HG03280 (cell line): ENCODE data around the gene GOLT1B.
"Not testable (repeated sequence)": the region's sequence is repeated elsewhere in the genome, so short reads cannot be mapped to it uniquely, and the experiment has no call there.

Experiments used
- ATAC-seq: cut with Tn5 transposase; IDR thresholded peaks from one replicate; pipeline ENCODE4 v1.9.1; 2021; ENCODE audit warnings: mild to moderate bottlenecking, moderate library complexity; ENCODE audit not compliant: unreplicated experiment

The GOLT1B gene

GRCh38 chr12:21501258-21502163 is at the start of gene GOLT1B, which contains the start of gene RECQL:
TSS of gene GOLT1B (plus strand) at chr12:21501789. CDS start at chr12:21501924, 135 bp downstream.
TSS of gene RECQL (minus strand) at chr12:21501635. CDS start at chr12:21499570, 2,065 bp downstream.
- ATAC-seq: peak; percentile 99

- ATAC-seq: peak; percentile 63
Observed at GRCh38 chr12:21453312-21453852, 48.2 kb upstream of the GOLT1B start.

- ATAC-seq: no peak
Observed at GRCh38 chr12:21456291-21456780, 45.3 kb upstream of the GOLT1B start.

GRCh38 chr12:21459474-21459873 is 42.1 kb upstream of the GOLT1B start:
- no peak for ATAC-seq

DNA sequence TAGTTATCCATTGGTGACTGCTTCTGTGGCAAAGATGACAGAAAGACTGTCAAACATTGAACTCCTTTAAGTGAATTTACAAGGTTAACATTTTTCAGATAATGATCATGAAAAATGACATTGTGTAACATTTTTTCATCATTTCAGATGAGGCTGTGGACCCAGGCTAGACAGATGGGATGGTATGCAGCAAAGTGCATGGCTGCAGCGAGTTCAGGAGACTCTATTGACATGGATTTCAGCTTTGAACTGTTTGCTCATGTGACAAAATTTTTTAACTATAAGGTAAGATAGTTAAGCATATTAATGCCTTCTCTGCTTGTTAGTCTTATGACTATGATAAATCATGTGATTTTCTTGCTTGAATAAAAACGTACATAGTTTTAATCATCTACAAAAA is 34.3 kb upstream of the GOLT1B start:
- ATAC-seq: not testable (repeated sequence)

DNA sequence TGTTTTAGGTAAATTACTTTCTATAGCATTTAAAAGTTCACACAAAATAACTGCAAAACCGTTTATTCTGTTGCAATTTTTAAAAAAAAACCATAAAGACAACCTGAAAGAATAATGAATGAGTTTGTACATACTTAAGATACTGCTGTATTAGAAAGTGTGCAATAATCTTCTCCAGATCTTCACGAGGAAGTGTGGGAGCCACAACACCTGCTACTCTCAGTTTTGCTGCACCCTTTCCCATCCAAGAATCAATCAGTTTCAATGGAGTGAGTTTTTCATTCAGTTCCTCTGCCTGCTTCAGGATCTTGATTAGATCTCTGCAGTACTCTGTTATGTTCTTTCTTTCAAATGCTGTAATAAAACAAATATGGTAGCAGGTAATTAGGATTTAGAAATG is 30.3 kb upstream of the GOLT1B start:
- ATAC-seq: no peak

DNA sequence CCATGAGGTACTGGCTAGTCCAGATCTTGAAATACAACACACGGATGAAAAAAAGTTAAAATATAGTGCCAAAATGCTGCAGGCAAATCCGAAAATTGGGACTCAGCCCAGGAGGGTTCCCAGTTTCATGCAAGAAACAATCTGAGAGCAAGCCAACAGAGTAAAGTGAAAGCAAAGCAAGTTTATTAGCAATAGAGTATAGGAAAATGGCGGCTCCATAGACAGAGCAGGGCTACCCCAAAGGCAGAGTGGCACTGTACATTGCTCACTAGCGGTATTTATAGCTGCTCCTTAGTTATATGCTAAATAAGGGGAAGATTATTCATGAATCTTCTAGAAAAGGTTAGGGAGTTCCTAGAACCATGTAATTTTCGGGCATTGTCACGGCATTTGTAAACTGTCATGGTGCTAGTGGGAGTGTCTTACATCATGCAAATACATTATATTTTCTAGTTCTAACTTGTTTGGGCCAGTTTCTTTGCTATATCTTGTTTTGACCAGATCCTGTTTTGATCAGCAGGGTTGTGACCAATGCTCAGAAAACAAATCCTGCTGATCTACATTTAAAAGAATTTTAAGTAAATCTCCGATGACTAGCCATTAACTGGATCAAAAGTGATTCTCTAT is 29.3 kb upstream of the GOLT1B start:
- ATAC-seq: no peak

DNA sequence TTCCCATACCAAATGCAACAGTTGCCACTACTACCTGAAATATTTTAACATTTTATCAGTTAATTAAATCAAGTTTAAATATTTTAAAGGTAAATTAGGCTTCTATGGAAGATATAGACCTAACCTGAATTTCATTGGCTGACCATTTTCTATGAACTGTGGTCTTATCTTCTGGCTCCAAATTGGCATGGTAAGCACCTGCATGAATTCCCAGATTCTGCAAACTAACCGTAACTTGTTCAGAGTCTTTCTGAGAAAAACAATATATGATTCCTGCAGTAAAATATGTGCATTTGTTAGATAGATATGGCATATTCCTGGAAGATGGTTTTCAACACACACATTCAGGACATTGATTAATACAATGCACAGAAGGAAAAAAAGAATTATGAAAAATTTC is 26.0 kb upstream of the GOLT1B start:
- ATAC-seq: no peak

DNA sequence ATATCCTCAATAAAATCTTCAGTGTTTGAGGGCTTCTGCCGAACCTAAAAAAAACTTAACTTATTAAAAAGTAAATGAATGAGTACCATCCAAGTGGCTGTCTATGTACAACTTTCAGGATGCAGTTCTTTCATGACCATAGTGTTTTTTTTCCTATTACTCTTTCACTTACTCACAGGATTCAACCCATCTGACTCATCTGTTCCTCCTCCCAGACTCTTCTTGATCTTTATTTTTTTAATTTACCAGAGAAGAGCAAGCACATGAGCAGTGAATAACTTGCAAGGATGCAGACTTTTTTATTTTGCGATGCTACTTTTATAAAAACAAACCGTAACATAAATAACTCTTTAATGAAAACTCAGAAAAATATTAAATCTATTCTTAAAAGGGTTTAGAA is 24.6 kb upstream of the GOLT1B start:
- no peak for ATAC-seq

DNA sequence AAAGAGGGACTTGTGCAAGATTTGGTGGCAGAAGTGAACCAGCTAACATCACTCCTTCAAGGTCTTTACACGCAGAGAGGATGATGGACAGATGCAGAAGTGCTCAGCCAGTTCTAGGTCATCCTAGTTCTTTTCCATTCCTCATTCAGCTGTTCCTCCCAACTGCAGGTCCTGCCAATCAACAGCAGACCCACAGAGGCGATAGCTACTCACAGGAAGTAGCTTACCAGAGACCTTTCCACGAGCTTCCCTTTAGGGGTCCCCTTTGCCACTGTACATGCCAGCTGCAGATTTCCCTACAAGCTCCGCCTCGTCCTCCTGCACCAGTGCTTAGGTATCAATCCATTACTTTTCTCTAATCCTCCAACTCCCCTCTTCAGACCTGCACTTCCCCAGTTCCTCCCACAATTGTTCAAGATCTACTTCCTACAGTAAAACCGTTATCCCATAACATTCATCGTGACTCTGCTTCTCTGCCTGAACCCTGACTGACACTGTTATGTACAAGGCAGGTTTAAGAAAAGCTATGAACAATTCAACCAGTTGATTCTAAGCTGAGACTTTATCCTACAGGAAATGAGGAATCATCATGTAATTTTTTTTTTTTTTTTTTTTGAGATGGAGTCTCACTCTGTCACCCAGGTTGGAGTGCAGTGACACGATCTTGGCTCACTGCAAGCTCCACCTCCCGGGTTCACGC is 22.7 kb upstream of the GOLT1B start:
- ATAC-seq: no peak

DNA sequence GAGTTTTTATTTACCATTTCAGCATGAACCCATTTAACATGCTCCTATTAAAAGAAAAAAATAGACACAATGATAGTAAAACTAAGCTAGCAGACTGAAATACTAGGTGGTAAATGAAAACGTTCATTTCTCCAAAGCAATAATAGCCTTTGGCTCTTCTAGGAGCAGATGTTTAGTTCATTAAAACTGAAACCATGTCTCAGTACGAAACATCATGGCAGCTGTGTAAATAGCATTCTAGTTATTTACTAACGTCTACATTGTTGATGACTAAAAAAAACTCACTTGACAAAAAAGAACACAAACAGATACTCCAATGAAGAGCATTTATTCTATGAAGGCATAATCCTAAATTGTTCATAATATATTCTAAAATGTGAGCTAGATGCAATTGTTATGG is 18.1 kb upstream of the GOLT1B start:
- peak; percentile 83 for ATAC-seq

GRCh38 chr12:21485998-21486397 is 15.6 kb upstream of the GOLT1B start:
- ATAC-seq: no peak

DNA sequence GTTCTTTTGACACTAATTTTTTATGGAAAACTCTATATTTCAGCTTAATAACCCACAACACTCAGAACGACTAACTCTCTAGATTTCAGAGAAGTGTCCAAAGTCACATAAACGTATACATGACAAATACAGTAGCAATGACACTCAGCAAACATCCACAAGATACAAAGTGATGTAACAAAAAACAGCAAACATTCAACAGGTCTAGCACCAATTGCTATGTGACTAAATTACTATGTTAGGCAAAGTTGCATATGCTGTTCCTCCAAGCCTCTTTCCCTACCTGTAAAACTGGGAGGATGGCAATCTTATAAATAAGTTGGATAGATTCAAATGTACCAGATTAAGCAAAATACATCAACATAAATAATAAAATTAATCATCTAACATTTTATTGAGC is 1.8 kb upstream of the GOLT1B start:
- no peak for ATAC-seq

GRCh38 chr12:21500786-21501257 is 767 bp upstream of the GOLT1B start:
- ATAC-seq: no peak

DNA sequence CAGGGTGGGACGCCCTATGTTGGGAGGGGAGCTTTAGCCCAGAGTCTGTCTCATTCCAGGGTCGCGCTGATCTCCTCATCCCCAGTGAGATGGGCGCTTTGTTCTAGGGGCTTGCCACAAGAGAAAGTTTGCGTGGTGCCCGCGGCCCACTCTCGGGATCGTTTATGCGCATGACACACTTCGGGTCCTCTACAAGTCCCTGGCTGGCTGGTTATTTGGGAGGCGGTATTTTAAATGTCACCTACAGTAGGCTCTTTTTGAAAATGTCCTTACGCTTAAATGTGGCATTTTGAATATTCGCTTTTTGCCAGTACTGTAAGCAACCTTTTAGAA is 541 bp downstream of the GOLT1B start:
- peak; percentile 0 for ATAC-seq

- ATAC-seq: no peak
Observed at GRCh38 chr12:21502872-21503271, 1.3 kb downstream of the GOLT1B start.

- ATAC-seq: no peak
Observed at GRCh38 chr12:21505888-21506287, 4.3 kb downstream of the GOLT1B start.

- ATAC-seq: no peak
Observed at GRCh38 chr12:21507849-21508248, 6.3 kb downstream of the GOLT1B start.

- ATAC-seq: peak; percentile 91
Observed at GRCh38 chr12:21509768-21510167, 8.2 kb downstream of the GOLT1B start.

GRCh38 chr12:21516281-21516680 is 14.7 kb downstream of the GOLT1B start:
- no peak for ATAC-seq

DNA sequence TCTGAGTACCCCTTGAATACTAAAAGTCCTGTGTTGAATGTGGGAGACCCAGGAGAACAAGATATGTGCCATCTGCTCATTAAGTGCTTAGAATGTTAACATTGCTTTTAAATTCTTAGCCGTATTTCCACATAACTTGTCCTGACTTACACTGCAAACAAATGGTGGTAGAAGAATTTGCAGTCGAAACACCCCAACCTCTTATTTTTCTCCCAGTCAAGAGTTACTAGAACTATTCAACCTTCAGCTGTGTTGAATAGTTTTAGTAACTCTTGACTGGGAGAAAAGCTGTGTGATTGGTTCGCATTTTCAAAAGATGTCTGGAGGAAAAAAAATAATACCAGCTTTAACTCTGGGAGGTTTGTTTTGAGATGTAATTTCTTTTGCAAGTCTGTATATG is 16.9 kb downstream of the GOLT1B start:
- no peak for ATAC-seq
